Stimulated activated CD4-positive, alpha-beta T cell treated with anti-CD3 and anti-CD28 coated beads, Interleukin-2, amount 100 ng/mL, for 48 hours (primary cell): ENCODE measurements around the gene ARSA.
"Not testable (repeated sequence)": the region's sequence is repeated elsewhere in the genome, so short reads cannot be mapped to it uniquely, and the experiment has no call there.

Experiments
- DNase-seq, 2 donors: peaks; one replicate each; pipeline ENCODE4 v3.0.0-alpha.2; 2020

ARSA gene

GRCh38 chr22:50620593-50621355, 7.2 kb downstream of the ARSA start:
- peak; percentile 52 to 78 for DNase-seq

- not testable (repeated sequence) for DNase-seq
Observed at GRCh38 chr22:50614296-50614695, 13.7 kb downstream of the ARSA start.

DNA sequence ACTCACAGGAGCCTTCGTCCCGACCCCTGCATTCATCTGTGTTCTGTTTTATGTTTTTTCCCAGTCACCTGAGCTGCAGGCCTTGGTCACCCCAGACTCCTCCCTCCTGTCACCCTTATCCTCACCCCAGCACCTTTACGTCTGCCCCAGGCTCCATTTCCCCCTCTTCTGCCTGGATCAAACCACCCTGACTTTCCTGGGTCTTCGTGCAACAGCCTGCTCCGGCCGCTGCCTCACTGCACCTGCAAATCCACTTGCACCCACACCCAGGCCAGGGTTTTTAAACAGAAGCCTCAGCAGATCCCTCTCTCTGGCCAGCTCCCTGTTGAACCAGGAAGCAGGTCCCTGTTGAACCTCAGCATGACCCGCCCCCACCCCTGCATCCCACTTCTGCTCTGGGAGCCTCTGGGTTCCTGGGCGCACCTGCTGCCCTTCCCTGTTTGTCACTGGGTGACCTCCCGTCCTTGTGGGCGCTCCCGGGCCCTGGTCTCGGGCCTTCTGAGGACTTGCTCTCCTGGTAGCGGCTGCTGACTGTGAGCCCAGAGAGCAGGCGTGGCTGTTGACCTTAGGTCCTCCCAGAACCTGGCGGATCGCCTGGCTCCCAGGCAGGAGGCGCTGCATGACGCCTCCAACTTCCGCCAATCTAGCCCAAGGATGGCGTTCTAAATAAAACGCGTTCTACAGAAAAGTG, 14.5 kb downstream of the ARSA start:
- DNase-seq: no peak

GRCh38 chr22:50612528-50613221, 15.3 kb downstream of the ARSA start:
- DNase-seq: no peak

DNA sequence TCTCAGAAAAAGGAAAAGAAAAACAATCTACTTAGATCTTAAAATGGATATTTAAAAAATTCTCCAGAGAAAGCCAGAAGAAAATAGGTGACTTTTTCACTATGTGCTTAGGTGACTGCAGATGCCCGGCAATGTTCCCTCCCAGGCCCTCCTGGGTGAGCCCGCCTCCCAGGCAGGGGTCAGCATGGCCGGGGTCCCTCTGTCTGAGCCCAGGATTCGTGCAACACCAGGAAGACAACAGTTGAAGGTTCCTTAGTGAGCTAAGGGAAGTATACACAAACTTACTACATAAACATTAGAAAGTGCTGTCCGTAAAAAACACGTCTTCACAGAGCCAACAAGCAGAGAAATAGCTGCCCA, 15.8 kb downstream of the ARSA start:
- DNase-seq: no peak

DNA sequence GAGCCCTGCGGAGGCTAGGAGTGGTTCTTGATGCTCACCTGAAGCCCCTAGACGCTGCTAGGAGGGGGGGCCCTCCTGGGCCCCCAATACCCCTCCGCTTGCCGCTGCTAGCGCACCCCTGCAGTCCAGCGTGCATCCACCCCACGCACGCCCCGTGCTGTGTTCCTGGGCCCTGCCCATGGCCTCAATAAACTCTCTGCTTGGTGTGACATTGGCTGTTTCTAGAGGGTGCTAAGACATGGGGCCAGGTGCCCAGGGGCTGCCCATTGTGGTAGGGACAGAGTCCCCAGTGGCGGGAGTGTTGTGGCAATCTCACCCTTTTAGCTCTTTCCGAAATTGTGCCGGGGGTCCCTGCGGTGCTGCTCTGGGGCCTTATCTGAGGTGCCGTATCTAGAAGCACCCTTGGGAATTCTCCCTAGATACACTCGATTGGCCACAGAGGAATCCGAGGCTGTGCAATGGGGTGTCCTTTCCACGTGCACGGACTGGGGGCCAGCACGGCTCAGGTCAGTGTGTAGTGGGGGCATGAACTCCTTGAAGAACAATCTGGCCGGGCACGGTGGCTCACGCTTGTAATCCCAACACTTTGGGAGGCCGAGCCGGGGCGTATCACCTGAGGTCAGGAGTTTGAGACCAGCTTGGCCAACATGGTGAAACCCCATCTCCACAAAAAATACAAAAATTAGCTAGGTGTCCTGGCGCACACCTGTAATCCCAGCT, 16.5 kb downstream of the ARSA start:
- no peak for DNase-seq

- DNase-seq: no peak
Observed at GRCh38 chr22:50610581-50610980, 17.4 kb downstream of the ARSA start.

GRCh38 chr22:50610041-50610451, 17.9 kb downstream of the ARSA start:
- no peak for DNase-seq

- no peak for DNase-seq
Observed at GRCh38 chr22:50609599-50609998, 18.4 kb downstream of the ARSA start.

GRCh38 chr22:50608996-50609395, 19.0 kb downstream of the ARSA start:
- DNase-seq: no peak

GRCh38 chr22:50608058-50608840, 19.7 kb downstream of the ARSA start:
- DNase-seq: not testable (repeated sequence)

- DNase-seq: no peak
Observed at GRCh38 chr22:50607659-50608020, 20.3 kb downstream of the ARSA start.

DNA sequence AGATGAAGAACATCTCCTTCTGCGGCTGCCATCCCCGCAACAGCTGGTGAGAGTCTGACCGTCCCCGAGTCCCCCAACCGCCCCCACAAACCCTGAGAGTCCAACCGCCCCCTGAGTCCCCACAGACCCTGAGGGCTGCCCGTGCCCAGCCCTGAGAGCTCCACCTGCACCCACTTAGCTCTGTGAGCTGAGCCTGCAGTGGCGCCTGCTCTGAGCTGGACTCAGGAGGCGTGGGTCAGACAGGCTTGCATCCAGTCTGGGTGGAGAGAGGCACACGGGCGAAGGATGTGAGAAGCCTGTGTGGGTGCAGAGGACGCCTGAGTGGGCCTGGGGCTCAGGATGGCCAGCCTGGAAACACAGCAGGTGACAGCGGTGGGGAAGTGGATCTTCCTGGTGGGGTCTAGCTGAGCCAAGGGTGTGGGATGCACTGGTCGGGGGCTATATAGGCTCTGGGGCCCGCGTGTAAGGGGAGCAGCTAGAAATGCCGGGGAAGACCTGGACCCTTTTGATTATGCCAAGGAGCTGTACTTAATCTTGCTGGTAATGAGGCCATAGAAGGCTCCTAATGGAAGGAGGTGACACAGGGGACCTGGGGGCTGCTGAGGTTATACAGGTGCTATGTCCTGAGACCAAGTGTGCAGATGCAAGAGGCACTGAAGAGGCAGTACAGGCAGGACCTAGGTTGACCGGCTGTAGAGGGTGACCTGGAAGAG, 20.9 kb downstream of the ARSA start:
- DNase-seq: no peak

GRCh38 chr22:50606165-50606945, 21.6 kb downstream of the ARSA start:
- no peak for DNase-seq

DNA sequence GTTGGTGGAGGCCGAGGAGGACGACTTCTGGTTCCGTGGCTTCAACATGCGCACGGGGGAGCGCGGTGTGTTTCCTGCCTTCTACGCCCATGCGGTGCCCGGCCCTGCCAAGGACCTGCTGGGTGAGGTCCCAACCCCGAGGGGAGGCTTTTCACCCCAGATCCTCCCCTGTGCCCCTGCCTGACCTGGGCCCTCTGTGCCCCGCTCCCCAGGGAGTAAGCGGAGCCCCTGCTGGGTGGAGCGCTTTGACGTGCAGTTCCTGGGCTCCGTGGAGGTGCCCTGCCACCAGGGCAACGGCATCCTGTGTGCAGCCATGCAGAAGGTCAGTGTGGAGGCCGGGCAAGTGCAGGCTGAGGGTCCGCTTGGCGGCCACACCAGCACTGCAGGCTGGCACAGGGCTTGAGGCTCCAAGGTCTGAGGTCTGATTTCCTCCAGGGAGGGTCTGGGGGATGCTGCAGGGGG, 22.3 kb downstream of the ARSA start:
- no peak for DNase-seq

DNA sequence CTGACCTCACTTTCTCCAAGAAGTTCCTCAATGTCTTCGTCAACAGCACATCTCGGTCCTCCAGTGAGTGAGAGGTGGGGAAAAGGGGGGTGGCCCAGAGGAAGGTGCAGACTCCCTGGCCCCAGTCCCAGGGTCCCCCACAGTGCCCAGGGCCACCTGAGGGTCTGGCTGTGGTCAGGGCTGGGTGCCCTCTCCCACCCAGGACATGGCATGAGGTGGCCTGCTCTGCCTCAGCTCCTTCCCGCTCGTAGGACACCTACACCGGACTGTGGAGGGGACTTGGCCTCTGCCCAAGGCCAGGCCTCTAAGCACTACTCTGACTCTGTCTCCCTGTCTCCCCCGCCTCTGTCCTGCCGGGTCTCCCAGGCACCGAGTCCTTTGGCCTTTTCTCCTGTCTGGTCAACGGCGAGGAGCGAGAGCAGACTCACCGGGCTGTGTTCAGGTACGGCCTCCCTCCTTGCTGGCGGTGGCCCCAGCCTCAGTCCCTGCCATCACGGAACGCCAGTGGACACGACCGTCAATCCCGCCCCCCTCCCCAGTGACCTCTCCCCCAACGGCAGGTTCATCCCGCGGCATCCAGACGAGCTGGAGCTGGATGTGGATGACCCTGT, 22.8 kb downstream of the ARSA start:
- DNase-seq: no peak

GRCh38 chr22:50604256-50605001, 23.5 kb downstream of the ARSA start:
- DNase-seq: no peak

- no peak for DNase-seq
Observed at GRCh38 chr22:50603511-50604255, 24.3 kb downstream of the ARSA start.

- no peak for DNase-seq
Observed at GRCh38 chr22:50602338-50602700, 25.6 kb downstream of the ARSA start.
